Occipital lobe (tissue), 2 donors: ENCODE data around the gene PDE4B. TPM values are rescaled to one million over a fixed set of nuclear protein-coding genes. Genes with fewer than 3 reads are reported as not detected.

Experiments used
- DNase-seq: peaks from one replicate; lab custom pipeline; 2025; lab: John Stamatoyannopoulos, UW
- total RNA-seq: library from RNA; depleted of rRNA; stranded (reverse); fragments of >200 nt; gene quantifications from one replicate; pipeline ENCODE4 v1.2.3, GENCODE V29; 2014

The PDE4B gene
- total RNA-seq, 1 donor from 2014 or later, result 77.8 TPM

DNA sequence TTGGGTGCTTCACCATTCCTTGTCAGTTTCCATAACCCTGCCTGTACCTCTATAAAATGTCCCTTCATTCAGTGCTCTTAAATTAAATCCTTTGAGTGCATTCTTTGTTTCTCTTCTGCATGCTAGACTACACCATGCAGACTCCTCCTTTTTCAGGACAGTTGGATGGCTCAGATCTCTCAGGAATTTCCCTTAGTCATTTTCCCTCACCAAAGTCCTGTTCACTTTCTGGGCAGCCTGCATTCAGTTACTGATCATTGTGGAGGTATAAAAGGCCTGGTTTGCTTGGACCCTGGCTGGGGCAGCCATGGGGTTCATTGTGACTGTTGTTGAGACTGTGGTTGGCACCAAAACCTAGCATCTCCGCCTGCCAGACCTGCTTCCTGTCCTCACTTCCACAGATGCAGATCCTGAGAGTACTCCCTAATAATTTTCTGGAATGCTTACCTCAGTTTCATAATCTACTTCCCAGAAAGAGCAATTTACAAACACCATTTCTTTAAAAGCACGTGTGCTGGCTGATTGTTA, 88.4 kb downstream of the PDE4B start:
- no peak for DNase-seq

DNA sequence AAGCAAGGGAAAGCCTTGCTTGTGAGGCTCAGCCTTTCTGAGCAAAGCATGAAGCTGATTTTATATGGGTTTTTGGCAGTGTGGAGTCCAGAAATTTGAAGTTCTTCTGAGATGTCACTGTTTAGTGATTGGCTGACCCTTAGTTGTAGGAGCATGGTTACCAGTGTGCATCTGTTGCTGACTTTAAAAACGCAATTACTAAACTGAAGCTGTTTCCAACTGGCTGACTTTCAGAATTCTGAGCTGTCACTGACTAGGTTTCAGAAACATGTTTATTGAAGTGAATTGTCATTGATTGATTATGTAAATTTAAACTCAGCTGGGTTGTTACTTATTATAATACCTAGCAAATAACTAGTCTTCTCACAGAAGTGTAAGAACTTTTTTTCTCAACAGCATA, 89.4 kb downstream of the PDE4B start:
- no peak for DNase-seq

DNA sequence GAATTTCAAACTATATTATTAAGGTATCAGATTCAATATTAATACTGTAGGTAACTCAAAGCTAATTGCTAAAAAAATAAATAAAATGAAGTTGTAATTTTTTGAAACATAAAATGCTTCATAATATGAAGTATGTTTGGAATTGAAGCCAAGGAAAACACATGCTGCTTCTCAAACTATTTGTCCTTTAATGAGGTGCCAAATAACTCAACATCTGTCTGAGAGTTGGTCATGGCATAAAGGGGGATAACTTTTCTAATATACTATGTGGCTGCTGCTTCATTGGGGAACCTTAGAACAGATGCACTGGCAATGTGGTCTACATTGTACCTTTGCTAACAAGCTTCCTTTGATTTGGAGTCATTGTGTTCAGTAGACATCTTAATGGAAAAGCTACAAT, 96.7 kb downstream of the PDE4B start:
- DNase-seq, result no peak

DNA sequence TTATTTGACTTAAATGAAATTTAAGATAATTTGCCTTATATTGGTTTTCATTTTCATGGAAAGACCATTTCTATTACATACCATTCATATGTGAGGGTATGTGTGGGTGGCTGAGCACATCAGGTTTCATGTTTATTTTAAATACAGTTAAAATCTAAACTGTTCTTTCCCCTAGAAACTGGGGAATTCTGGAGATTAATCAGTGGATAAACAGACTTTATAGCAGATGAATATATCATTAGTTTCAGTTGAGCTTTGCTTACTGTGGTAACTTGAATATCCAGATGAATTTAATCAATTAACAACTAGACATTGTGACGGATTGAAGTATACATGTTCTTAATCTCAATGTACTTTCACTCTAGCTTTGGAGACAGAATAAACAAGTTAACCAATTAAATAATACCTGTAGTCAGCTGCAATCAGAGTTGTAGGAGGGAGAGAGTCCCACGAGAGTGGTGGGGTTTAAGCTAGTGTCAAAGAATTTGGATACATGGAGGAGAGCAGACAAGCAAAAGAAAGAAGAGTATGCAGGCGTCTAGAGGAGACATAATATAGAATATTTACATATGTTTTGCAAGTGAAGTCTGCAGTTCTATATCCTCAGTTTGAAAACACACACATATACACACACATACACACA, 97.6 kb downstream of the PDE4B start:
- no peak for DNase-seq

DNA sequence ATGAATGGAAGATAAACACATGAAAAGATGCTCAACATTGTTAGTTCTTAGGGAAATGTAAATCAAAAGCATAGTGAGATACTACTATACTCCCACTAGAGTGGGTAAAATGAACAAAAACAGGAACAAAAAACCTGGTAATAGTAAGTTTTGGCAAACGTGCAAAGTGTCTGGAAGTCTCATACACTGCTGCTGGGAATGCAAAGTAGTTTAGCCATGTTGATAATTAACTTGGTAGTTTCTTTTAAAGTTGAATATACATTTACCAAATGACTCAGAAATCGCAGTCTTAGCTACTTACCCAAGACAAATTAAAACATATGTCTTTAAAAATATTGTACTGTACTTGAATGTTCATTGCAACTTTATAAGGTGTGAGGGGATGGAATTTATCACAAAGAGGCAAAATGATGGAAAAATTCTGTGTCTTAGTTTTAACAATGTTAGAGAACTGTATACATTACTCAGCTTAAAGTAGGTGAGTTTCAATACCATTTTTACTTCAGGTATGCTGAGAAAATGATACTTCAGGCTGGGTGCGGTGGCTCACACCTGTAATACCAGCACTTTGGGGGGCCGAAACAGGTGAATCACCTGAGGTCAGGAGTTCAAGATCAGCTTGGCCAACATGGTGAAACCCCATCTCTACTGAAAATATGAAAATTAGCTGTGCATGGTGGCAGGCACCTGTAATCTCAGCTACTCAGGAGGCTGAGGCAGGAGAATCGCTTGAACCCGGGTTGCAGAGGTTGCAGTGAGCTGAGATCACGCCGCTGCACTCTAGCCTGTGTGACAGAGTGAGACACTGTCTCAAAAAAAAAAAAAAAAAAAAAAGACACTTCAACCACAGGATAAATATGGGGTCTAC, 102.3 kb downstream of the PDE4B start:
- no peak for DNase-seq

GRCh38 chr1:65896721-65897120, 104.0 kb downstream of the PDE4B start:
- DNase-seq, result no peak

- DNase-seq, result no peak
Measured at GRCh38 chr1:65897485-65897884, 104.8 kb downstream of the PDE4B start.

DNA sequence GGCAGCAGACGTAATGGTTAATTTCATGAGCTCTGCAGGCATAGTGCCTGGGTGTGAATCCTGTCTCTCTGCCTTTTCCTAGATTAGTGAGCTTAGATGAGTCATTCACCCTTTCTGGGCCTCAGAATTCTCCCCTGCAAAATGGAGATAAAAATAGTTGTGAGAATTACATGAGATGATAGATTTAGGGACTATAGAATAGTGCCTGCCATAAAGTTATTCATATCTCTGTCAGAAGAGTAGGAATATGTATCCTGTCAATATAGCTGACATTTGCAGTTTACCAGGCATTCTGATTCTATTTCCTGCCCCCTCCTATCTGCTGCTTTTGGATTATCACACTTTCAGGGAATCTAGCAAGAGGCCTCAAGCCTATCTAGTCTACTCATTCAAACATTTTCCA, 112.0 kb downstream of the PDE4B start:
- DNase-seq, result no peak

DNA sequence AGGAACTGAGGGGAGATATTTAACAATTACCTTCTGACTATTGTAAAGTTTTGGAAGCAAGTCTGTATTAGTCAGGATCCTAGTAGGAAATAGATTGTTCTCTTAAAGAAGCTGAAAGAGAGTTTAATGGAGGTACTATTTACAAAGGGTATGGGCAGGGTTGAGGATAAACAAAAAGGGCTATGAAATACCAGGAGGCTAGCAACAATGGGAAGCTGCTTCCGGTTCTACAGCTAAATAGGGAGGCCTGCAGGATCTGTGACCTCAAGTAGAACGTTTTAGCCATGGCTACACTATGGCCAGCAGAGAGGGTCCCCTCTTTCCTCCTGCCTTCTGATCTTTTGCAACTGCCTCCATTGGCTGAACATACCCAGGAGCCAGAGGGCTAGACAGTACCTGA, 117.7 kb downstream of the PDE4B start:
- no peak for DNase-seq

GRCh38 chr1:65911679-65912078, 119.0 kb downstream of the PDE4B start:
- no peak for DNase-seq

DNA sequence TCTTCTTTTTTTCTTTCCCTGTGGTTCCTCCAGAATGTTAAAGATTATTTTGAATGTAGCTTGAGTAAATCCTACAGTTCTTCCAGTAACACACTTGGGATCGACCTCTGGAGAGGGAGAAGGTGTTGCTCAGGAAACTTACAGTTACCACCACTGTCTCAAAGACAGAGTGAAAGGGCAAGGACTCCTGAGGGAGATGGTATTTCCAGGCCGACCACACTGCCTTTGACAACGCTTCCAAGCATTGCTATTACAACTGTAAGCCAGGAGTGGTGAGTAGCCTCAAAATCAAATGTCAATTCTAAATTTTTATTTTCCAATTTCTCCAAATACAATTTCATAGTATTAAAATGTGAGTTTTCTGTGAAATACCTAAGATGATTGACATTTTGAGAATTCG, 125.9 kb downstream of the PDE4B start:
- DNase-seq, result no peak

DNA sequence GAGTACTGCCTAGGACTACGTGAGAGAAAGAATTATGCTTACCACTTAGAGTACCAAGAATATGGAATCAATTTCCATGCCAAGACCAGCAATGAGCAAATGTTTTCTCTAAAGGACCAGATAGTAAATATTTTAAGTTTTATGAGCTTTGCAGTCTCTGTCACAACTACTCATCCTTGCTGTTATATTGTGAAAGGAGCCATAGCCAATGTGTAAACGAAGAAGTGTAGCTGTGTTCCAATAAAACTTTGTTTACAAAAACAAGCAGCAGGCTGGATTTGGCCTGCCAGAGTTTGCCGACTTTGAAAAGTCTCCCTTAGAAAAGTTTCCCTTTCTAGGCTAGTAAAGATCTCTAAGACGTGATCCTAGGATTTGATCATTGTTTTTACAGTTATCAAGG, 128.8 kb downstream of the PDE4B start:
- no peak for DNase-seq

DNA sequence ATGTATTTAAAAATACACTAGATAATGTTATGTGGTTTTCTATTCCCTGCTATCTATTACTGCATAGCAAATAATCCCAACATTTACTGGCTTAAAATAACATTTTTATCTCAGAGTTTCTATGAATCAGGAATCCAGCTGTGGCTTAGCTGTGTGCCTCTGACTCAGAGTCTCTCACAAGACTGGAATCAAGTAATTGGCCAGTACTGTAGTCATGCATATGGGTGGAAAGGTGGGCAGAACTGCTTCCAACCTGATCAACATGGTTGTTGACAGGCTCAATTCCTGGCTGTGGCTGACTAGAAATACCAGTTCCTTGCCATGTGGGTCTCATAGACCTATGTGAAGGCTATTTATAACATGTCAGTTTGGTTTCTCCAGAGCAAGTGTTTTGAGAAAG, 131.8 kb downstream of the PDE4B start:
- DNase-seq, result no peak

DNA sequence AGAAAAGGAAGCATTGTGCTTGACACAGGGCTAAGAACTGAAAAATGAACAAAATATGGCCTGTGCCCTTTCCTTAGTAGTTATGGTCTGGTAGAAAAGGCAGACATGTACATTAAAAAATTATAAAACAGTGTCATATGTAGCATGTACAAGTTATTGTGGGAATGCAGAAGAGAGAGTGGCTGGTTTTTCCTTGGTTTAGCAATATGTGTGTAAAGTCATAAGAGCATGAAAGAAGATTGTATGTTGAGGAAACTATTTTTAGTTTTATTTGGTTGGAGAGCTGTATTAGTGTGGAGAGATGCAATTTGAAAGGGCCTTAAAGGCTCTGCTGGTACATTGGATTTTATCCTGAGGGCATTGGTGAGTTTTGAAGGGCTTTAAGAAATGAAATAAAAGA, 145.8 kb downstream of the PDE4B start:
- DNase-seq, result no peak

- no peak for DNase-seq
Measured at GRCh38 chr1:65939191-65939590, 146.5 kb downstream of the PDE4B start.

GRCh38 chr1:65939636-65940035, 146.9 kb downstream of the PDE4B start:
- no peak for DNase-seq

GRCh38 chr1:65940126-65940525, 147.4 kb downstream of the PDE4B start:
- no peak for DNase-seq

DNA sequence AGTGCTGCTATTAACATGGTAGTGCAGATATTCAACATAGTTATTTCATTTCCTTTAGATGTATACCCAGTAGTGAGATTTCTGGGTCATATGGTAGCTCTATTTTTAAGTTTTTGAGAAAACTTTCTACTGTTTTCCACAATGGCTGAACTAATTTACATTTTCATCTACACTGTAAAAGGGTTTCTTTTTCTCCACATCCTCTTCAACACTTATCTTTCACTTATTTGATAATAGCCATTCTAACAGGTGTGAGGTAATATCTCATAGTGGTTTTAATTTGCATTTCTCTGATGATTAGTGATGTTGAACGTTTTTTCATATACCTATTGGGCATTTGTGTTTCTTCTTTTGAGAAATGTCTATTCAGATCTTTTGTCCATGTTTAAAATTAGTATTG, 149.8 kb downstream of the PDE4B start:
- DNase-seq, result no peak

DNA sequence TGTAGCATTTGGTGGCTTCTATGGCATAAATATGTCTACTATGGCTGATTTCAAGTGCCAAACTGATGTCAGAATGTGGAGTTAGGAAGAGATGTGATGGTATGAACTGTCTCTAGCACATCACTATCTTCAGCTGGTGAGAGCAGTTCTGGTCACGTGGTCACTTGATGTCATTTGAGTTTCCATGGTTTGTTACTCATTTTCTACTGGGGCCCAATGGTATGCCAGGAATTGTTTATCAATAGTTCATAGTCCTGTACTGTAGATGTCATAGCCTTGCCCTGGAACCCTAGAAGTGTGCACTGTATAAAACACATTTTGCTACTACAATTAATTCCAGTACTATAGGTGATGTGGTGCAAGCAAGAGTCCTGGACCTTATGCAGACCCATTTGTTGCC, 153.7 kb downstream of the PDE4B start:
- DNase-seq, result no peak

- no peak for DNase-seq
Measured at GRCh38 chr1:65946960-65947359, 154.3 kb downstream of the PDE4B start.

DNA sequence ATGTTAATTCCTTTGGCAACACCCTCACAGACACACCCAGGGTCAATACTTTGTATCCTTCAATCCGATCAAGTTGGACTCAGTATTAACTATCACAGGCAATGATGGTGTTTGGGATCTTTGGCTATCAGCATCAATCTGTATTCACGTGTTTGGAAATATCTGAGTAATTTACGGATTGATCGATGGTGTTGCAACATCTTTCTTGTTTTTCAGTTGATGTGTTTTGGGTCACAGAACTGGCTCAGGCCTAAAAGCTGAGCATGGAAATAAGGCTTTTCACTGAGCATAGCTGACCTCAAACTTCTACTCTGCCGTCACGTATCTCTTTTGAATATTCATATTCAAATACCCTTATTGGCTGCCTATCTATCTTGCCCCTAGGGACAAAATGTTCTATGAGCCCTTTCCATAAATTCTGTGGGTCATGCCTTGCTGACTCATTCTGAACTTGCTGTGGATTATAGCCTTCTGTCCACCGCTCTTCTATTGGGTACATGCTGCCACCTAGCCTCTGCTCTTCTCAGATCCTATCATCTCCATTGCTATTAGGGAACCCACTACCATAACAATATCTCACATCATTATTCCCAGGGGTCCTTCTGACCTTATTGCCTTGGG, 156.0 kb downstream of the PDE4B start:
- no peak for DNase-seq

GRCh38 chr1:65949230-65949626, 156.5 kb downstream of the PDE4B start:
- no peak for DNase-seq
